Neural cell (in vitro differentiated cells): ENCODE results near the gene ACOXL. TPM values are rescaled to one million over a fixed set of nuclear protein-coding genes. Genes with fewer than 3 reads are reported as not detected.

Experiments
- H2AFZ ChIP-seq: fragments of 200-600, 300-800 bp; sonication (generic), shearing (Covaris generic); 2 replicates; pipeline ENCODE4 v1.6.0; 2014; ENCODE audit warnings: low read depth, mild to moderate bottlenecking, antibody characterized with exemption, low read length, moderate library complexity
- H3F3A ChIP-seq: fragments of 200-600 bp; shearing (Covaris generic); 2 replicates; pipeline ENCODE4 v1.6.1; 2016; ENCODE audit warnings: mild to moderate bottlenecking, moderate library complexity, mixed read lengths, antibody characterized with exemption, low read length; ENCODE audit not compliant: insufficient read depth, poor library complexity, severe bottlenecking
- H3K27ac ChIP-seq: fragments of 200-600, 300-800 bp; sonication (generic), shearing (Covaris generic); 2 replicates; pipeline ENCODE4 v1.5.1; 2014; ENCODE audit warnings: mild to moderate bottlenecking, low read length, moderate library complexity
- H3K27me3 ChIP-seq: fragments of 300-800, 200-600 bp; sonication (generic), shearing (Covaris generic); 2 replicates; pipeline ENCODE4 v1.6.0; 2014; ENCODE audit warnings: mild to moderate bottlenecking, low read depth, low read length, moderate library complexity; ENCODE audit not compliant: insufficient read depth
- H3K36me3 ChIP-seq: fragments of 300-800, 200-600 bp; sonication (generic), shearing (Covaris generic); 2 replicates; pipeline ENCODE4 v1.5.1; 2014; ENCODE audit warnings: mild to moderate bottlenecking, antibody characterized with exemption, low read length, moderate library complexity; ENCODE audit not compliant: insufficient read depth
- H3K4me2 ChIP-seq: fragments of 300-800, 200-600 bp; sonication (generic), shearing (Covaris generic); 2 replicates; pipeline ENCODE4 v1.6.0; 2014; ENCODE audit warnings: mild to moderate bottlenecking, low read length
- H3K4me3 ChIP-seq: fragments of 300-800, 200-600 bp; sonication (generic), shearing (Covaris generic); 2 replicates; pipeline ENCODE4 v1.5.1; 2014; ENCODE audit warnings: mild to moderate bottlenecking, low read length, moderate library complexity
- H3K79me2 ChIP-seq: fragments of 200-600 bp; shearing (Covaris generic); replicated peaks from 2 replicates; pipeline ENCODE4 v1.6.0; 2014; ENCODE audit warnings: mild to moderate bottlenecking, low read length, moderate library complexity; ENCODE audit not compliant: insufficient read depth
- H3K9ac ChIP-seq: fragments of 300-800, 200-600 bp; sonication (generic), shearing (Covaris generic); 2 replicates; pipeline ENCODE4 v1.6.1; 2016; ENCODE audit warnings: mild to moderate bottlenecking, low read length, mixed read lengths
- H3K9me2 ChIP-seq: fragments of 200-600 bp; shearing (Covaris generic); 2 replicates; pipeline ENCODE4 v1.6.1; 2016; ENCODE audit warnings: mild to moderate bottlenecking, low read length, mixed read lengths; ENCODE audit not compliant: insufficient read depth
- H3K9me3 ChIP-seq: fragments of 200-600, 300-800 bp; sonication (generic), shearing (Covaris generic); 2 replicates; pipeline ENCODE4 v1.6.1; 2016; ENCODE audit warnings: mild to moderate bottlenecking, mixed run types, low read length, moderate library complexity, mixed read lengths
- H4K20me1 ChIP-seq: fragments of 200-600 bp; shearing (Covaris generic); 2 replicates; pipeline ENCODE4 v1.6.1; 2016; ENCODE audit warnings: mild to moderate bottlenecking, mixed run types; ENCODE audit not compliant: insufficient read depth
- EP300 ChIP-seq: fragments of 450-650 bp; conservative IDR thresholded peaks from 2 replicates; pipeline ENCODE4 v1.6.1; 2014; ENCODE audit warnings: antibody characterized with exemption, mild to moderate bottlenecking, moderate library complexity; ENCODE audit not compliant: poor library complexity, severe bottlenecking
- EZH2 ChIP-seq: fragments of 200-600, 300-800 bp; shearing (Covaris generic), sonication (generic); IDR thresholded peaks from 2 replicates; pipeline ENCODE4 v1.6.1; 2014; ENCODE audit warnings: antibody characterized with exemption, low read length, borderline replicate concordance, mild to moderate bottlenecking; ENCODE audit not compliant: insufficient read depth, poor library complexity, severe bottlenecking
- MXI1 ChIP-seq: fragments of 450-650 bp; conservative IDR thresholded peaks from 2 replicates; pipeline ENCODE4 v1.6.1; 2014; ENCODE audit warnings: antibody characterized with exemption, mild to moderate bottlenecking; ENCODE audit not compliant: poor library complexity, severe bottlenecking
- POLR2AphosphoS5 ChIP-seq: IDR thresholded peaks from 2 replicates; pipeline ENCODE4 v1.6.1; 2012
- RAD21 ChIP-seq: fragments of 450-650 bp; conservative IDR thresholded peaks from 2 replicates; pipeline ENCODE4 v1.6.1; 2014; ENCODE audit warnings: antibody characterized with exemption, mild to moderate bottlenecking, moderate library complexity
- SMC3 ChIP-seq: fragments of 450-650 bp; conservative IDR thresholded peaks from 2 replicates; pipeline ENCODE4 v1.6.1; 2014; ENCODE audit warnings: antibody characterized with exemption, mild to moderate bottlenecking, moderate library complexity; ENCODE audit not compliant: poor library complexity
- TAF1 ChIP-seq: IDR thresholded peaks from 2 replicates; pipeline ENCODE4 v1.6.1; 2012; ENCODE audit warnings: low read depth
- polyA plus RNA-seq: library from polyadenylated mRNA; depleted of rRNA; stranded (reverse); fragments of >200 nt; gene quantifications from 2 replicates; pipeline ENCODE4 v1.2.3, GENCODE V29; 2014
- TF ChIP-seq, protein P1 (sequence below): IDR thresholded peaks from 2 replicates; pipeline ENCODE4 v1.6.1; 2012; ENCODE audit warnings: borderline replicate concordance

ACOXL gene
- polyA plus RNA-seq, 1 donor from 2014 or later = not detected

DNA sequence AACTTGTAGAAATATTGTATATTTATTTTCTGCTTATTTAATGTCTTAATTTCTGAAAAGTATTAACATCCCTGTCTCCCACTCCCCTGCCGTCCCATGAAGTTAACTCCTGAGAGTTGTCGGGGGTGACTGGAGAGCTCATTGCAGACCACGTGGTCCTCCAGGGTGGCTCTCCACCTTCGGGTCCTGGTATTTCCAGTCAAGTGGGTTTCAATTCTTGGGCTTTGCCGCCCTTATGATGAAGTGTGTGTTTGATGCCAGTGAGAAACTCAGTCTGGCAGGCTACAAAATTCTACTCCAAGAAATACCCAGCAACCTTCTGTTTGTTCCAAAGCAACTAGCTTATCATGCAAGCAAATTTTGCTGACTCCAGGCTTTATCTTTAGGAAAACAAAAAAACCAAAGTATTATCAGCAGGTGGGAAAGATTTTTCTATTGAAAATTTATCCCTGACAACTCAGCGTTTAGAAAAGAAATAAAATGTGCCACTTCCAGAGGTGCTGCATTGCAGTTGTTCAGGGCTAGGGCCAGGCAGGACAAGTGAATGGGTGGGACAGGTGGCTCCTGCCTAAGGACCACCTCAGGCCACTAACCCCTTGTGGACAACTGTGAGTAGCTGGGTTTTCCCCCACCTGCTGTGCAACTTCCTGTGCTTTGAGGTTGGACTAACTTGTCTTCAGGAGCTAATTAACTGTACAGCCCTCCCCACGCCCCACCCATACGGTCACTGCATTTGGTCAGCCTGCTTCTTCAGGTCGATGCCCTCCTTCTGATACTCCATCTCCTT, 434.9 kb downstream of the ACOXL start:
- no peaks in the 10 kb centered on the region for H4K20me1 ChIP-seq
- no peak overlapping the region for H3K4me2 ChIP-seq
- no peaks in the 10 kb centered on the region for H3F3A ChIP-seq
- H3K79me2 ChIP-seq = no peaks in the 10 kb centered on the region
- no peaks in the 10 kb centered on the region for H3K36me3 ChIP-seq
- H3K4me3 ChIP-seq = no peak overlapping the region
- no peaks in the 10 kb centered on the region for H3K9me2 ChIP-seq
- no peaks in the 10 kb centered on the region for H3K9me3 ChIP-seq
- no peak overlapping the region for H3K9ac ChIP-seq
- H3K27me3 ChIP-seq = no peaks in the 10 kb centered on the region
- TF ChIP-seq, protein P1, sequence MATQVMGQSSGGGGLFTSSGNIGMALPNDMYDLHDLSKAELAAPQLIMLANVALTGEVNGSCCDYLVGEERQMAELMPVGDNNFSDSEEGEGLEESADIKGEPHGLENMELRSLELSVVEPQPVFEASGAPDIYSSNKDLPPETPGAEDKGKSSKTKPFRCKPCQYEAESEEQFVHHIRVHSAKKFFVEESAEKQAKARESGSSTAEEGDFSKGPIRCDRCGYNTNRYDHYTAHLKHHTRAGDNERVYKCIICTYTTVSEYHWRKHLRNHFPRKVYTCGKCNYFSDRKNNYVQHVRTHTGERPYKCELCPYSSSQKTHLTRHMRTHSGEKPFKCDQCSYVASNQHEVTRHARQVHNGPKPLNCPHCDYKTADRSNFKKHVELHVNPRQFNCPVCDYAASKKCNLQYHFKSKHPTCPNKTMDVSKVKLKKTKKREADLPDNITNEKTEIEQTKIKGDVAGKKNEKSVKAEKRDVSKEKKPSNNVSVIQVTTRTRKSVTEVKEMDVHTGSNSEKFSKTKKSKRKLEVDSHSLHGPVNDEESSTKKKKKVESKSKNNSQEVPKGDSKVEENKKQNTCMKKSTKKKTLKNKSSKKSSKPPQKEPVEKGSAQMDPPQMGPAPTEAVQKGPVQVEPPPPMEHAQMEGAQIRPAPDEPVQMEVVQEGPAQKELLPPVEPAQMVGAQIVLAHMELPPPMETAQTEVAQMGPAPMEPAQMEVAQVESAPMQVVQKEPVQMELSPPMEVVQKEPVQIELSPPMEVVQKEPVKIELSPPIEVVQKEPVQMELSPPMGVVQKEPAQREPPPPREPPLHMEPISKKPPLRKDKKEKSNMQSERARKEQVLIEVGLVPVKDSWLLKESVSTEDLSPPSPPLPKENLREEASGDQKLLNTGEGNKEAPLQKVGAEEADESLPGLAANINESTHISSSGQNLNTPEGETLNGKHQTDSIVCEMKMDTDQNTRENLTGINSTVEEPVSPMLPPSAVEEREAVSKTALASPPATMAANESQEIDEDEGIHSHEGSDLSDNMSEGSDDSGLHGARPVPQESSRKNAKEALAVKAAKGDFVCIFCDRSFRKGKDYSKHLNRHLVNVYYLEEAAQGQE = no peak
- no peak for TF ChIP-seq SMC3
- no peak for TF ChIP-seq TAF1
- no peak for TF ChIP-seq POLR2AphosphoS5
- TF ChIP-seq EZH2 = no peak
- no peak overlapping the region for H2AFZ ChIP-seq
- no peak overlapping the region for H3K27ac ChIP-seq

DNA sequence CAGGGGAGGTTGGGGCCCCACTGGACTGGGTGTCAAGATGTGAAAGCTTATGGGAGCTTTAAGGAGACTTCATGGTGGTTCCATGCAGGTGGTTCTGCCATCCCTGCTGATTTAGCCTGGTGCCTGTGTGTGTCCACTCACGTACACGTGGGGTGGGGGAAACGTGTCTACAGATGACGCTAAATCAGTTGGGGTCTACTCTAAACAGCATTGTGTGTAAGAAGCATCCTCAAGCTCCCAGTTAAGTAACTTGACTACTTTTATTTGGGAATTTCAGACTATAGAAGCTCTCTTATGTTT, 435.4 kb downstream of the ACOXL start:
- Histone ChIP-seq H4K20me1 (no peaks in the 10 kb centered on the region), H3K36me3 (no peaks in the 10 kb centered on the region), H3K9ac (no peak overlapping the region), H3K4me2 (no peak overlapping the region), H3K4me3 (no peak overlapping the region), H3K9me2 (no peaks in the 10 kb centered on the region), H3K27ac (no peak overlapping the region), H3K9me3 (no peaks in the 10 kb centered on the region), H2AFZ (no peak overlapping the region), H3K27me3 (no peaks in the 10 kb centered on the region), H3K79me2 (no peaks in the 10 kb centered on the region), H3F3A (no peaks in the 10 kb centered on the region)
- TF ChIP-seq POLR2AphosphoS5 (no peak), EP300 (no peak), EZH2 (no peak), RAD21 (no peak), SMC3 (no peak), MXI1 (no peak)
- TF ChIP-seq, protein P1 = no peak

Other genes starting within 250 kb of the ACOXL start
- gene RGPD6, start 155.4 kb upstream of the ACOXL start, polyA plus RNA-seq = 35.1 and 39.8 TPM in 2 replicates
- gene BUB1, start 54.5 kb upstream of the ACOXL start, polyA plus RNA-seq = 2.1 and 2.4 TPM in 2 replicates